ENCODE measurements around the gene PCCA. TPM values are rescaled to one million over a fixed set of nuclear protein-coding genes. Genes with fewer than 3 reads are reported as not detected.

The PCCA gene
- total and polyA plus RNA-seq, 2 of the 13 experiments (the other 11 are each of a cell fraction or from before 2014, with no cell fraction given) = 15.0 to 32.2 TPM

DNA sequence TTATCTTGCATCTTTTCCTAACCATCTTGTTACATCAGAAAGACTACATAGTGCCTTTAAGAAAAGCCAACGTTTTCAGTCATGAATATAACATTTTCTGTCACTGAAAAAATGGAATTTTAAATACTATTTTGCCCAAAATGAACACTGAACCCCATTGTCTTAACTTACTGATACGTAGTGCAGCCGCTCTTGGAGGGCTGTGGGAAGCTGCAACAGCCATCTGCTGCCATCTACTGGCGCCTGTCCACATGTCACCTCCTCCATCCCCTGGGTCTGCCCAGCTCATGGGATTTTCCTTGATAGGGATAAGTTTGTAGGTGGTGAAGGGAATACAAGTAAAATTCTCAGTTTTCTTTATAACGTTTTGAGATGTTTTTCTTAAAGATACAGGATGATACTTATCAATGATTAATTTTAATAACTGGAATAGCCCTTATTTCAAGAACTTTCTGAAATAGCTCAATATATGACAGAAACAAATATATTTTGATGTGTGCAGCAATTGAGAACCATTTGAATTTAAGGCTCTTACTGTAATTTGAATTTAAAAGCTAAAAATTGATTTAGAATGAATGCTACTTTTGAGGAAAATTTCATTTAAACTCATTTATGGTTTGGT lies 426.0 kb downstream of the PCCA start (continued):
- TF ChIP-seq AKNA (CRISPR knock-in tag; IDR thresholded peaks at IDR 0.05; ENCODE audit: borderline replicate concordance) = no peak
- TF ChIP-seq EED (CRISPR knock-in tag; IDR thresholded peaks at IDR 0.05) = no peak
- no peak for TF ChIP-seq JARID2 (CRISPR knock-in tag; IDR thresholded peaks at IDR 0.05; ENCODE audit: insufficient replicate concordance)
- peak; percentile 84 for TF ChIP-seq RAD21 (CRISPR knock-in tag; IDR thresholded peaks at IDR 0.05)
- TF ChIP-seq, protein P1, sequence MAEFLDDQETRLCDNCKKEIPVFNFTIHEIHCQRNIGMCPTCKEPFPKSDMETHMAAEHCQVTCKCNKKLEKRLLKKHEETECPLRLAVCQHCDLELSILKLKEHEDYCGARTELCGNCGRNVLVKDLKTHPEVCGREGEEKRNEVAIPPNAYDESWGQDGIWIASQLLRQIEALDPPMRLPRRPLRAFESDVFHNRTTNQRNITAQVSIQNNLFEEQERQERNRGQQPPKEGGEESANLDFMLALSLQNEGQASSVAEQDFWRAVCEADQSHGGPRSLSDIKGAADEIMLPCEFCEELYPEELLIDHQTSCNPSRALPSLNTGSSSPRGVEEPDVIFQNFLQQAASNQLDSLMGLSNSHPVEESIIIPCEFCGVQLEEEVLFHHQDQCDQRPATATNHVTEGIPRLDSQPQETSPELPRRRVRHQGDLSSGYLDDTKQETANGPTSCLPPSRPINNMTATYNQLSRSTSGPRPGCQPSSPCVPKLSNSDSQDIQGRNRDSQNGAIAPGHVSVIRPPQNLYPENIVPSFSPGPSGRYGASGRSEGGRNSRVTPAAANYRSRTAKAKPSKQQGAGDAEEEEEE (CRISPR knock-in tag; IDR thresholded peaks at IDR 0.05; ENCODE audit: borderline replicate concordance) = no peak
- no peak for TF ChIP-seq ZNF883 (CRISPR knock-in tag; IDR thresholded peaks at IDR 0.05; ENCODE audit: not compliant biosample characterization)
- peak; percentile 36; the same call in 1 of the 2 replicates for TF ChIP-seq REPIN1 (CRISPR knock-in tag; IDR thresholded peaks at IDR 0.05; ENCODE audit: borderline replicate concordance, low read depth)
- TF ChIP-seq HNF1A (IDR thresholded peaks at IDR 0.05; ENCODE audit: low read depth) = no peak
- no peak for TF ChIP-seq HNF1A (CRISPR knock-in tag; IDR thresholded peaks at IDR 0.05; ENCODE audit: borderline replicate concordance)
- TF ChIP-seq HHEX (CRISPR knock-in tag; IDR thresholded peaks at IDR 0.05) = no peak
- no peak for TF ChIP-seq HOXA5 (CRISPR knock-in tag; IDR thresholded peaks at IDR 0.05)
- TF ChIP-seq CTCF (CRISPR knock-in tag; IDR thresholded peaks at IDR 0.05) = peak; percentile 93
- no peak for TF ChIP-seq ZNF850 (CRISPR knock-in tag; conservative IDR thresholded peaks at IDR 0.05)
- no peak for TF ChIP-seq SNAPC2 (CRISPR knock-in tag; IDR thresholded peaks at IDR 0.05)
- TF ChIP-seq HOXA9 (CRISPR knock-in tag; IDR thresholded peaks at IDR 0.05; ENCODE audit: borderline replicate concordance) = no peak
- no peak for TF ChIP-seq ZNF230 (CRISPR knock-in tag; IDR thresholded peaks at IDR 0.05)
- TF ChIP-seq SMC3 (IDR thresholded peaks at IDR 0.05; ENCODE audit: low read length) = peak; percentile 76
- TF ChIP-seq ZNF282 (IDR thresholded peaks at IDR 0.05; ENCODE audit: partially characterized antibody) = no peak
